Cerebellar nuclear complex (tissue), 1 donor: ENCODE data around the gene SLC28A1.
"Not testable (repeated sequence)": the region's sequence is repeated elsewhere in the genome, so short reads cannot be mapped to it uniquely, and the experiment has no call there.

Source experiments
- DNase-seq, 2 experiments: peaks; one replicate each; lab custom pipeline; 2025; lab: John Stamatoyannopoulos, UW

The SLC28A1 gene, protein sequence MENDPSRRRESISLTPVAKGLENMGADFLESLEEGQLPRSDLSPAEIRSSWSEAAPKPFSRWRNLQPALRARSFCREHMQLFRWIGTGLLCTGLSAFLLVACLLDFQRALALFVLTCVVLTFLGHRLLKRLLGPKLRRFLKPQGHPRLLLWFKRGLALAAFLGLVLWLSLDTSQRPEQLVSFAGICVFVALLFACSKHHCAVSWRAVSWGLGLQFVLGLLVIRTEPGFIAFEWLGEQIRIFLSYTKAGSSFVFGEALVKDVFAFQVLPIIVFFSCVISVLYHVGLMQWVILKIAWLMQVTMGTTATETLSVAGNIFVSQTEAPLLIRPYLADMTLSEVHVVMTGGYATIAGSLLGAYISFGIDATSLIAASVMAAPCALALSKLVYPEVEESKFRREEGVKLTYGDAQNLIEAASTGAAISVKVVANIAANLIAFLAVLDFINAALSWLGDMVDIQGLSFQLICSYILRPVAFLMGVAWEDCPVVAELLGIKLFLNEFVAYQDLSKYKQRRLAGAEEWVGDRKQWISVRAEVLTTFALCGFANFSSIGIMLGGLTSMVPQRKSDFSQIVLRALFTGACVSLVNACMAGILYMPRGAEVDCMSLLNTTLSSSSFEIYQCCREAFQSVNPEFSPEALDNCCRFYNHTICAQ

DNA sequence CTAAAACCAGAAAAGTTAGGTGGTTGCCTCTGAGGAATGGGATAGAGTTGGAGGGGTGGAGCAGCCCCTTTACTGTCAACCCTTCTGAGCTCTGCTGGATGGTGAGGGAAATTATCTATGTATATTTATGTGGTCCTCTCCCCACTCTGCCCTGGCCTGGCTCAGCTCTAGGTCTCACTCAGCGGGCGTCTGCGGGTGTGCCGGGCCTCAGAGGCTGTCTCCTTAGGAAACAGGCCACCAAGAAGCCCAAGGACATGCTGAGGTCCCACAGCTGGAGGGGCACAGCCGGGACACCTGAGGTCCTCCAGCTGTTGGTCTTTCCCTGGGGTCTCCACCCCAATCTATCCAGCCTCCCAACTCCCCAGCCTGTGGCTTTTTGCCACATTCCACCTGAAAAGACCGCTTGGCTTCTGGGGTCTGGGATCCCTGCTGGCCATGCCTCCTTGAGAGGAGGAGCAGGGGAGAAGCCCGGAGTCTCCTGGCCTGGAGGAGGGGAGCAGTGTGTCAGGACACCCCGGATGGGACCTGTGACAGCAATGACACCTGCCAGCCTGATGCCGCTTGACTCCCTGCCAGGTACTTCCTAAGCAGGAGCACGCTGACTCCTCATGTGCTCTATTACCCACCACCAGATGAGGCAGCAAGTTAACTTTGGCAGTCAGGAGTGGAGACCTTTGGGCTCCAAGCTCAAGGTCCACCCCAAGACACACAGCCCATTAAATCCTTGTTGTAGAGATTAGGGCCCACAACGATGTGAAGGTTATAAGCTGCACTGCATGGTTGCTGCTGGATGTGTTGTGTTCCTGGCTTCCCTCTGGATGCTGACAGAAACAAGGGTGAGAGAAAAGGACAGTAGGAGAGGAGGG lies at the start of gene SLC28A1:
SLC28A1 (plus strand) TSS at position 747 of the 866 bp plus-strand sequence. CDS start 3,099 bp downstream, outside the sequence.
- no peak for DNase-seq

DNA sequence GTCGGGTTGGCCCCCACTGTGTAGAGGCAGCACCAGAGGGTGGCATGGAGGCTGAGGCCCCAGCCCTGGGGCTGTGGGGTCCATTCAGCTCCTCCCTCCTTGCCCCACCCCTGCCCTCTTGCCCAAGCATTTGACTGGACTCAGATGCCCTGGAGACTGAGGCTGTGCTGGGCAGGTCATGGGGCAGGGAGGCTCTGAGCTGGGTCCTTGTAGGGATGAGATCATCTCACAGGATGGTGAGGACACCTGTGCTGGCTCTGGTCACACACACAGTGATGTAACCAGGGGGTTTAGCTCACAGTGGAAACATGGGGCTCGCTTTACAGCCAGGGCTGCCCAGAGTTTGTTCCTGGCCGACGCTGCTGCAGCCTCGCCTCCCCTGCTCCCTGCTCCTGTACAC lies 49.5 kb upstream of the SLC28A1 start:
- DNase-seq, result no peak

DNA sequence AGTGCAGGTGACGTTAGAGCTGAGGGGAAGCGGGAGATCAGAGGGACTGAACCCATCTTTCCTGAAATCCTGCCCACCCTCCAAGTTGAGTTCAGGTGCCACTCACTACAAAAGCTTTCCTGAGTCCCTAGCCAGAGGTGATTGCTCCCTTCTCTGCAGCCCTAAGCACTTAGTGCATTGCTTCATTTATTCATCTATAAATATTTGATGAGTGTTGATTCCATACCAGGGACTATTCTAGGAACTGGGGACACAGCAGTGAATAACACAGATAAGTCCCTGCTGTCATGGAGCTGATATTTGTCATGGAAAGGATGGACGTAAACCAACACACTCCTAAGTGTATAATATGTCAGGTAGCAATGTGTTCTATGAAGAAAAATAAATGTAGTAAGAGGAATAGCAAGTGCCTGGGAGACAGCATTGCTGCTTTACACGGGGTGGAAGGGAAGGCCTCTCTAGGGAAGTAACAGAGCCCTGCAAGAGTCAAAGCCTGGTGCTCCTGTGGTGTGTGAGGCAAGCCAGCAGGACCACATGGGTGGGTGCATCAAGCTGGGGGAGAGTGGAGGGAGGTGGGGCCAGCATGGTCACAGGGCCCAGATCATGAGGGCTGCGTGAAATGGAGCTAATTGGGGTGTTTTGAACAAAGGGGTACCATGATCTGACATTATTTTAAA lies 48.7 kb upstream of the SLC28A1 start:
- no peak for DNase-seq

DNA sequence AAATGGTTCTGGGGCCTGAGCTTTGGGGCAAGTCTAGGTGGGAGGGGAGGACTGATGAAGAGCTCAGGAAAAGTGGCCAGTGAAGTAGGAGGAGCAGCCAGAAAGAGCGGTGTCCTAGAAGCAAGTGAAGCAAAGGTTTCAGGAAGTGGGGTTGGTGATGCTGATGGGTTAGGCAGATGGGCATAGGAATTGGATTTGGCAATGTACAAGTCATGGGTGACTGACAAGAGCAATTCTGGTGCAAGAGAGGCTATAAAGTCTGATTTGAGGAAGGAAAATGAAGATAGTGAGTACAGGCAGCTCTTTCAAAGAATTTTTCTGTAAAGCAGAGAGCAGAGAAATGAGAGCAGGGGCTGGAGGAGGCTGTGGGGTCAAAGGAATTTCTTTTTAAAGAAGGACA lies 47.6 kb upstream of the SLC28A1 start:
- no peak for DNase-seq

DNA sequence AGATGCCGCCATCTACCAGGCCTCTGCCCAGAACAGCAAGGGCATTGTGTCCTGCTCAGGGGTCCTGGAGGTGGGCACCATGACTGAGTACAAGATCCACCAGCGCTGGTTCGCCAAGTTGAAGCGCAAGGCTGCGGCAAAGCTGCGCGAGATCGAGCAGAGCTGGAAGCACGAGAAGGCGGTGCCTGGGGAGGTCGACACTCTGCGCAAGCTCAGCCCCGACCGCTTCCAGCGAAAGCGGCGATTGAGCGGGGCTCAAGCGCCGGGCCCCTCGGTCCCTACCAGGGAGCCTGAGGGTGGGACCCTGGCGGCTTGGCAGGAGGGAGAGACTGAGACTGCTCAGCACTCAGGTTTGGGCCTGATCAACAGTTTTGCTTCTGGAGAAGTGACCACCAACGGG lies 44.7 kb upstream of the SLC28A1 start:
- DNase-seq, result no peak

DNA sequence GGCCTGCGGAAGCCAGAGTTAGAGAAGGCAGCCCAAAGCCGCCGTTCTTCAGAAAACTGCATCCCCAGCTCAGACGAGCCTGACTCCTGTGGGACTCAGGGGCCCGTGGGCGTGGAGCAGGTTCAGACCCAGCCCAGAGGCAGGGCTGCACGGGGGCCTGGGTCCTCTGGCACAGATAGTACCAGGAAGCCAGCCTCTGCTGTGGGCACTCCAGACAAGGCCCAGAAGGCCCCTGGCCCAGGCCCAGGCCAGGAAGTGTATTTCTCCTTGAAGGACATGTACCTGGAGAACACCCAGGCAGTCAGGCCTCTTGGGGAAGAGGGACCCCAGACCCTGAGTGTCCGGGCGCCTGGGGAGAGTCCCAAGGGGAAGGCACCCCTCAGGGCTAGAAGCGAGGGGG lies 44.2 kb upstream of the SLC28A1 start:
- no peak for DNase-seq

DNA sequence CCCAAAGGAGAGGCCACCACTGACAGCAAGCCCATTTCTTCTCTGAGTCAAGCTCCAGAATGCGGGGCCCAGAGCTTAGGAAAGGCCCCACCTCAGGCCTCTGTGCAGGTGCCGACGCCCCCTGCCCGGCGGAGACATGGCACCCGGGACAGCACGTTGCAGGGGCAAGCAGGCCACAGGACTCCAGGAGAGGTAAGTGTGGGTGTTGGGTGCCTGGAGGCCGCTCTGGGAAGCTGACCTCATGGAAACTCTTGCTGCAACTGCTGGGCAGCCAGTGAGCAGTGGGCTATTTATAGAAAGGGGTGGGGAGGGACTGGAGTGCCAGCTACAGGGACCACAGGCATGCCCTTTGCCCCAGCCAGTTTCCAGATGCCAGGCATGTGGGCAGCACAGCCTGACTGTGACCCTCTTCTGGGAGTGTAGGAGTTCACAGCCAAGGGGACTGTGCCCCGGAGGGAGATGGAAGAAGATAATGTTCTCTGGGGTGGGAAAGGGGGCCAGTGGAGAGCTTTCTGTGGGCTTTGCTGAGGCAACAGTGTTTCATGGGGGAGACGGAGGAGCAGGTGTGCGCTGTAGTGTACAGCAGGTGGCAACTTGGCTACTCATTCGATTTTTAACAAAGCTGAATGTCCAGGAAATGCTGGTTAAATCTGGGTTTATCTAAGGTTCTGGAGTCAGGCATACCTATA lies 43.6 kb upstream of the SLC28A1 start:
- no peak for DNase-seq

DNA sequence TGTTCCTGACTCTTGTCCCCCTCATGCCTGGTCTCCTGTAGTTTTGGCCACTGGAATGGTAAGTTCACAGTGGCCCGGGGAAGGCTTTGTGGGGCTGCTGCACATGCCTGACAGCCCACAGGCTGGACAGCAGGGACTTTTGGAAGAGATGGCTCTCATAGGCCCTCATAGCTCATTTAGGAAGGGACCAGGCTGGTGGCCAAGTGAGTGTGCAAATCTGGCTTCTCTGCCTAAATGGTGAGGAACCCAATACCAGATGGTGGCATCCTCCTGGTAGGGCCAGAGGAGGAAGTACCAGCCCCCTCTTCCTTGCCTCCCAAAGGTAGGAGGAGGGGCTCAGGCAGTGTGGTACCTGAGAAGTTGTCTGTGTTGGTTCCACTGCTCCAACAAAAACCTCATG lies 41.7 kb upstream of the SLC28A1 start:
- no peak for DNase-seq

DNA sequence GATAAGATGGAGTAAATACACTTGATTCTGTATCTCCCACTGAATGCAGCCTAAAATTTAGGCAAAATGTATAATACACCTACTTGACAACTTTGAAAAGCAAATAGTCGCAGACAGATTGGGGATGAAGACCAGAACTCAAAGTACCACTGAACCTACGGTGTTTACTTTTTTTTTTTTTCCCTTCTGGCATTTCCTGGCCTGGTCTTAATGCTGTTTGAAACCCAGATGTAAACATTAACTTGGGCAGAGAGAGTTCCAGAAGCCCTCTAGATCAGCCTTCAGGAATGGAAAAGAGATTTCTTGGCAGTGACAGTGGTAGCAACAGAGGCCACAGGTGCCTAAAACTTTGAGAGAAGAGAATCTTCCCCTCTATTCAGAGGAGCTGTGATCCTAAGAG lies 39.5 kb upstream of the SLC28A1 start:
- no peak for DNase-seq

DNA sequence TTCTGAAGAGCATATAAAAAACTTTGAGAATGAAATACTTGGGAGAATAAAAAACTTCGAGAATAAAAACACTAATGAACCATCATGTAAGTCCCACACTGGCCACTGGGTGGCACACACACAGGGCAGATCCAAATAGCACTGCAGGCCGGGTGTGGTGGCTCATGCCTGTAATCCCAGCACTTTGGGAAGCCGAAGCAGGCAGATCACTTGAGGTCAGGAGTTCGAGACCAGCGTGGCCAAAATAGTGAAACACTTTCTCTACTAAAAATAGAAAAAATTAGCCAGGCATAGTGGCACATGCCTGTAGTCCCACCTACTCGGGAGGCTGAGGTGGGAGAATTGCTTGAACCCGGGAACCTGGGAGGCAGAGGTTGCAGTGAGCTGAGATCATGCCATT lies 38.8 kb upstream of the SLC28A1 start:
- DNase-seq, result not testable (repeated sequence)

DNA sequence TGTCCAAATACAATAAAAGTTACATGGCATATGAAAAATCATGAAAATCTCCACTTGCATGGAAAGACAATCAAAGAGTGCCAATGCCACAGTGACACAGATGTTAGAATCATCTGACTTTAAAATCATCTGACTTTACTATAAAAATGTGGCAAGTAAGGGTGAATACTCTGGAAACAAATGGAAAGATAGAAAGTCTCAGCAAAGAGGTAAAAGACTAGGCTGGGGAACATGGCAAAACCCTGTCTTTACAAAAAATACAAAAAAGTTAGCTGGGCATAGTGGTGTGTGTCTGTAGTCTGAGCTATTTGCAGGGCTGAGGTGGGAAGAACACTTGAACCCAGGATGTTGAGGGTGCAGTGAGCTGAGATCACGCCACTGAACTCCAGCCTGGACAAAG lies 38.2 kb upstream of the SLC28A1 start:
- DNase-seq, result no peak

DNA sequence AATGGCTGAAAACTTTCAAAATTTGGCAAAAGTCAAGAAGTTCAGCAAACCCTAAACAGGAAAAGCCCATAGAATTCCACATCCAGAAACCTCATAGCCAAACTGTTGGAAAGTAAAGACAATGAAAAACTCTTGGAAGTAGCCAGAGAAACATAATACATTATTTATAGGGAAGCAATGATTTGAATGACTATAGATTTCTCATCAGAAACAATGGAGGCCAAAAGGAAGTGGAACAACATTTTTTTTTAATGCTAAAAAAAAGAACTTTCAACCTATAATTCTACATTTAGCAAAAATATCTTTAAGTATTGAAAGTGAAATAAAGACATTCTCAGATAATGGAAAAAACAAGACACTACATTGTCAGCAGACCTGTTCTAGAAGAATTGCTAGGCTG lies 37.1 kb upstream of the SLC28A1 start:
- no peak for DNase-seq

DNA sequence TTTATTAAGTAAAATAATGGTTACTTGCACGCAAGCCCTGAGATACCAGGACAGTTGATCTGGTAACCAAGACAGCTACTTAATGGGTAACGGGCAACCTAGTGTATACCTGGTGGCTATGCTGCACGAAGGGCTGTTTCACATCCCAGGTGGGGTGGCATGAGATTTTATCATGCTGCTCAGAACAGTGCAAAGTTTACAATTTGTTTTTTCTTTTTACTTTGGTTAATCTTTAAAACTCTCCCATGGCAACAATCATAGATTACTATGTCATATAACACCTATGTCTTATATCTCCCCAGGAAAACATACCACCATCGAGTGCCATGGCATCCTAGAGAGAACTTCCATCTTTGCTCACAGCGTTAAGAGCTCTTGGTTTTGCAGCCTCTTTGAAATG lies 32.2 kb upstream of the SLC28A1 start:
- no peak for DNase-seq

DNA sequence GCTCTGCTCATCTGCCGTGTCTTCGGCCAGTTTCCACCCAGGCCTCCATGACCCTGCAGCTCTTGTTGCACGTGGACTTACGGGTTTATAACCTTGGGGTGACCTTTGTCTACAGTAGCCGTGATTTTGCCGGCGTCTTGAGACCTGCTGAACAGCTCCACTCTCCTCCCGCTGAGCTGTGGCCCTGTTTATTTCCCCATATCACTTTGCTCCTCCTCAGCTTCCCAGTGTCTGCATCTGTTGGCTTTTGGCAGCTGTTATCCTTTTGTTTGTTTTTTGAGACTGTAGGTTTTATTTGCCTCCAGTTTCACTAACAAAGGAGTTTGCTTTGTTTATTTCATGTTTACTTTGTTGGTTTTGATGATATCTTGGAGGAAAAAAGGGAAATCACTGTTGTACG lies 29.3 kb upstream of the SLC28A1 start:
- no peak for DNase-seq

DNA sequence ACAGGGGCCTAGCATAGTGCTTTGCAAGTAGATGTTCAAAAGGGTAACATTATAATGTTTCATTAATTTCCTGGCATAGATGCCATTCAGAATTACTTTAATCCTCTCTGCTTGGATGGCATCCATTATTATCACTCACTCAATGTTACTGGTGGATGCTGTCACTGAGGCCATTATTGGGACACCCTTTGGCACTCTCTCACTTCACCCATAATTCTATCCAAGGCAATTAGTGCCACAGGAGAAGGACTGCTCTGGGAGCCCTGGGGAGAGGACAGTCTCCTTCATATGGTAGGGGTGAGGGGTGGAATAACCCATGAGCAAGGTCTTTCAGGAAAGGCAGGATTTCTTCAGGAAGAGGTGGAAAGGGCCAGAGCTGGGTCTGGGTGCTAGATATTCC lies 28.7 kb upstream of the SLC28A1 start:
- no peak for DNase-seq

DNA sequence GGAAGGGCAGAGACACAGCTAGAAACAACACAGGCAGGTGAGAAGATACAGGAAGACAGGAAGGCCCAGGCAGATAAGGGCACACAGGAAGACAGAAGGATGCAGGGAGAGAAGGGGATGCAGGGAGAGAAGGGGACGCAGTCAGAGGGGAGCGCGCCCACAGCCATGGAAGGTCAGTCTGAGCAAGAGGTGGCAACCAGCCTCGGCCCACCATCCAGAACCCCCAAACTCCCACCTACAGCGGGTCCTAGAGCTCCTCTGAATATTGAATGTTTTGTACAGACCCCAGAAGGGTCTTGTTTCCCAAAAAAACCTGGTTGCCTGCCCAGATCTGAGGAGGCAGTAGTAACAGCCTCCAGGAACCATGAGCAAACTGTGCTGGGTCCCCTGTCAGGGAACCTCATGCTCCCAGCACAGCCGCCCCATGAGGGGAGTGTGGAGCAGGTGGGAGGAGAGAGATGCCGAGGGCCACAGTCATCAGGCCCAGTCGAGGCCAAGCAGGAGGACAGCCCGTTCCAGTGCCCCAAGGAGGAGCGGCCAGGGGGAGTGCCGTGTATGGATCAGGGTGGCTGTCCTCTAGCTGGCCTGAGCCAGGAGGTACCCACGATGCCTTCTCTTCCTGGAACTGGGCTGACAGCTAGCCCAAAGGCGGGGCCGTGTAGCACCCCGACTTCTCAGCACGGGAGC lies 27.6 kb upstream of the SLC28A1 start:
- no peak for DNase-seq

DNA sequence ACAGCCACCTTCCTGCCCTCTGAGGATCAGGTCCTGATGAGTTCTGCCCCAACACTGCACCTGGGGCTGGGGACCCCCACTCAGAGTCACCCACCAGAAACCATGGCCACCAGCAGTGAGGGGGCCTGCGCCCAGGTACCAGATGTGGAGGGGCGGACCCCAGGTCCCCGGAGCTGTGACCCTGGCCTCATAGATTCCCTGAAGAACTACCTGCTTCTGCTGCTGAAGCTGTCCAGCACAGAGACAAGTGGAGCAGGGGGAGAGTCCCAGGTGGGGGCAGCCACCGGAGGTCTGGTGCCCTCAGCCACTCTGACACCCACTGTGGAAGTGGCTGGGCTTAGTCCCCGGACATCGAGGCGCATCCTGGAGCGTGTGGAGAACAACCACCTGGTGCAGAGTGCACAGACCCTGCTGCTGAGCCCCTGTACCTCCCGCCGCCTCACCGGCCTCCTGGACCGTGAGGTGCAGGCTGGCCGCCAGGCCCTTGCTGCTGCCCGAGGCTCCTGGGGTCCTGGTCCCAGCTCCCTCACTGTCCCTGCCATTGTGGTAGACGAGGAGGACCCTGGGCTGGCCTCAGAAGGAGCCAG lies 27.0 kb upstream of the SLC28A1 start:
- no peak for DNase-seq

DNA sequence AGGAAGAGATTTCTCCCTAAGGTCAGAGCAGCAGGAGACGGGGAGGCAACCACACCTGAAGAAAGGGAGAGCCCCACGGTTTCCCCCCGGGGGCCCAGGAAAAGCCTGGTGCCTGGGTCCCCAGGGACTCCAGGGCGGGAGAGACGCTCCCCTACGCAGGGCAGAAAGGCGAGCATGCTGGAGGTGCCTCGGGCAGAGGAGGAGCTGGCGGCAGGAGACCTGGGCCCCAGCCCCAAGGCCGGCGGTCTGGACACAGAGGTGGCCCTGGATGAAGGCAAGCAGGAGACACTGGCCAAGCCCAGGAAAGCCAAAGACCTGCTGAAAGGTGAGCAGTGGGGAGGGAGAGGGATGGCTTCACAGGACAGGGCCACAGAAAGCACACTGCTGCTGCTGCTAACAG lies 26.2 kb upstream of the SLC28A1 start:
- no peak for DNase-seq

DNA sequence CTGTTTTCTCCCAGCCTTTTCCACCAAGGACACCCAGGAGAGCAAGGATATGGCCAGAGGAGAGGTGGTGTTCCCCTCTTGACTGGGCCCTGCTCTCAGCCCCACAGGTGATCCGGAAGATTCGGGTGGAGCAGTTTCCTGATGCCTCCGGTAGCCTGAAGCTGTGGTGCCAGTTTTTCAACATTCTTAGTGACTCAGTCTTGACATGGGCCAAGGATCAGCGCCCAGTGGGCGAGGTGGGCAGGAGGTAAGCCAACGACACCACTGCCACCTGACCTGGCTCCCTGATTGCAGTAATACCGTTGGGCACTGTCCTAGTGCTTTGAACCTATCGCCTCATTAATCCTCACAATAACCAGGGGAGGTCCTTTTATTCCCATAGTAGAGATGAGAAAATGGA lies 25.3 kb upstream of the SLC28A1 start:
- DNase-seq, result no peak

DNA sequence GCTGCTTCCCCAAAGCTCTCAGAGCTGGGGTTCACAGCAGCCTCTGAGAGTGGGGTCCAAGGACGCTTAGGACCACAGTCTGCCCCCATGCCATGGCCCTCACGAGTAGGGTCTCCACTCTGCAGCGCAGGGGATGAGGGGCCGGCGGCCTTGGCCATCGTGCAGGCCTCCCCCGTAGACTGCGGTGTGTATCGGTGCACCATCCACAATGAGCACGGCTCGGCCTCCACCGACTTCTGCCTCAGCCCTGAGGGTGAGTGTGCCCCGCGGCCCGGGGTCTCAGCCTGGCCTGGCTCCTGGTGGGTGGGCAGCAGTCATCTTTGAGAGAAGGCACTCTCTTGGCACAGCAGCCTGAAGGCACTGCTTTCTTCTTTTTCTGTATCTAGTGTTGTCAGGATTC lies 24.8 kb upstream of the SLC28A1 start:
- DNase-seq, result no peak

DNA sequence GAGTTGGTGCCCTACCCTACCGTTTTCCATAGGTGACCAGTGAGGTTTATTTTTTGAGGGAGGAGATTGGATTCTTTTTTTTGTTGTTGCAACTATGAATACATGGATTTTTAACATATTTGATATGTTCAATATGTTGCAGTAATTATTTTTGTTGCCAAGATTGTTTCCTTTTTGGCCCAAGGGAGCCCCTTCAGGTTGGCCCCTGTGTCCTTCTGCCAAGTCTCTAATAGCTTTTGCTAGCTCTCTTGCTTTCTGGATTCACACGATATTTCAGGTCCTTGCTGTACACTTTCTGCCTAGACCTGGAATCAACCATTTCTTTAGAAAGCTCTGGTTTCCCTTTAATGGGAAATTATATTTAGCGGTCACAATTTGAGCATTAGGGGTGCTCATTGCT lies 22.7 kb upstream of the SLC28A1 start:
- no peak for DNase-seq
